ENCODE results near the gene SFXN1. TPM values are rescaled to one million over a fixed set of nuclear protein-coding genes. Genes with fewer than 3 reads are reported as not detected.
A peak's percentile ranks its signal among the peaks of the same experiment; 100 is the strongest.

The SFXN1 gene
- total and polyA plus RNA-seq, 12 donors: 14.3 to 39.6 (median 32.5) TPM

DNA sequence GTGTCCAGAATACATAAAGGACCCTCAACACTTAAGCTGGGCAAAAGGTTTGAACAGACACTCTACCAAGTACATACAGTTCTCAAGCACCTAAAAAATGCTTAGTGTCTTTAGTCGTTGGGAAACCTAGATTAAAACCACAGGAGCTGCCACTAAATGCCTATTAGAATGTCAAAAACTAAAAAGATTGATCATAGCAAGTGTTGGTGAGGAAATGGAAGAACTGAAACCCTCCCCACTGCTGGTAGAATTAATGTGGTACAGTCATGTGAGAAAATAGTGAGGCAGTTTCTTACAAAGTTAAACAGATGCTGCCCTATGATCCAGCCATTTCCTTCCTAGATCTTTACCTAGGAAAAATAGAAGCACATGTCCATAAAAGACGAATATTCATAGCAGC, 40.6 kb downstream of the SFXN1 start:
- peaks cover 0 to 10% (median 0%) of the 10 kb centered on the region in 11 donors for H3K9me3 ChIP-seq
- H3K4me3 ChIP-seq: no peak overlapping the region
- H3K27ac ChIP-seq: no peak overlapping the region
- peaks cover 0 to 100% (median 57%) of the 10 kb centered on the region in 9 donors for H3K36me3 ChIP-seq
- H3K27me3 ChIP-seq: no peaks in the 10 kb centered on the region
- DNase-seq: no peak
- no peak for ATAC-seq
- WGBS, 2 donors: 95% methylated on average over 2 of the region's 2 CpGs
- intact Hi-C loops (cut with DNase I): no loop called here
- TF ChIP-seq, protein P1, sequence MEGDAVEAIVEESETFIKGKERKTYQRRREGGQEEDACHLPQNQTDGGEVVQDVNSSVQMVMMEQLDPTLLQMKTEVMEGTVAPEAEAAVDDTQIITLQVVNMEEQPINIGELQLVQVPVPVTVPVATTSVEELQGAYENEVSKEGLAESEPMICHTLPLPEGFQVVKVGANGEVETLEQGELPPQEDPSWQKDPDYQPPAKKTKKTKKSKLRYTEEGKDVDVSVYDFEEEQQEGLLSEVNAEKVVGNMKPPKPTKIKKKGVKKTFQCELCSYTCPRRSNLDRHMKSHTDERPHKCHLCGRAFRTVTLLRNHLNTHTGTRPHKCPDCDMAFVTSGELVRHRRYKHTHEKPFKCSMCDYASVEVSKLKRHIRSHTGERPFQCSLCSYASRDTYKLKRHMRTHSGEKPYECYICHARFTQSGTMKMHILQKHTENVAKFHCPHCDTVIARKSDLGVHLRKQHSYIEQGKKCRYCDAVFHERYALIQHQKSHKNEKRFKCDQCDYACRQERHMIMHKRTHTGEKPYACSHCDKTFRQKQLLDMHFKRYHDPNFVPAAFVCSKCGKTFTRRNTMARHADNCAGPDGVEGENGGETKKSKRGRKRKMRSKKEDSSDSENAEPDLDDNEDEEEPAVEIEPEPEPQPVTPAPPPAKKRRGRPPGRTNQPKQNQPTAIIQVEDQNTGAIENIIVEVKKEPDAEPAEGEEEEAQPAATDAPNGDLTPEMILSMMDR (IDR thresholded peaks at IDR 0.05): no peak
- H3K4me1 ChIP-seq: peaks cover 0 to 6% (median 0%) of the 10 kb centered on the region in 9 donors

DNA sequence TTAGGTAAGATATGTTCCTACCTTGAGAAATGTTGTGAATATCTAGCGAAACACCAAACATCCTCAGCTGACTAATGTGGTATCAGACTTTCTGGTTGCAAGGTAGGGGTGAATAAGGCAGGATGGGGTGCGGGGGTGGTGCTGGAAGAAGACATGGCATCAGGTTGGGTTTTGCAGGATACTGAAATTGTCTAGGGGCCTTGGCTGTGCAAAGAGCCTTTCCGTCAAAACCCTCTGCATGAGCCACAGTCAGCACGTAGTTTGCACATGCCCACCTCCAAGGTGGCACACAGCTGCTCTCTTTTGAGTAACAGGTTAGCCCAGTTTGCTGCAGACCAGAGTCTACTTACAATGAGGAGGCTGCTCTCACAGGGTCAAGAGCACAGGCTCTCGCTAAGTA, 42.0 kb downstream of the SFXN1 start:
- TF ChIP-seq, protein P1 (IDR thresholded peaks at IDR 0.05): no peak
- Histone ChIP-seq H3K36me3 (peaks cover 0 to 99% (median 53%) of the 10 kb centered on the region in 9 donors), H3K4me1 (peaks cover 0 to 6% (median 0%) of the 10 kb centered on the region in 9 donors), H3K9me3 (peaks cover 0 to 10% (median 0%) of the 10 kb centered on the region in 11 donors), H3K27me3 (no peaks in the 10 kb centered on the region), H3K27ac (peak overlapping the region in 1 of 10 donors; percentile 23), H3K4me3 (no peak overlapping the region)
- DNase-seq (no peak), ATAC-seq (peak in 1 of 8 donors; percentile 22)
- 94 to 97% methylated on average over 5 of the region's 5 CpGs for WGBS, 2 donors
- intact Hi-C loops (cut with DNase I): no loop called here

DNA sequence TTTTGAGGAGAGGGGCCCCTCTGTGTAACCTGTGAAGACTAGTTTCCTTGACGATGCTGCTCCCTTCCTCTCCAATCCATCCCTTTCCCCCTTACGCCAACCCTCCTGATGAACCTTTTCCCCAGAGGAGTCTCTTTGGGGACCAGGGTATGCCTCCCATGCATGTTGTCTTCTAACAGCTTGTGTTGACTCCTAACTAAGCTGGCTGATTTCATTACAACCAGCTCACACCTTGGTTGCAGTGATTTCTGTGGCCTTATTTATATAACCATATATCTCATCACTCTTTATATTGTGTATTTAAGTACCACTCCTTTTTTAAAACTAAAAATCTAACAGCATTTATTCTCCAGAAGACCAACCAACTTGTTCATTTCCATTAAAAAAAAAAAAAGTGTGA, 42.5 kb downstream of the SFXN1 start:
- 91 to 98% methylated on average over 2 of the region's 2 CpGs for WGBS, 2 donors
- no peak for DNase-seq

DNA sequence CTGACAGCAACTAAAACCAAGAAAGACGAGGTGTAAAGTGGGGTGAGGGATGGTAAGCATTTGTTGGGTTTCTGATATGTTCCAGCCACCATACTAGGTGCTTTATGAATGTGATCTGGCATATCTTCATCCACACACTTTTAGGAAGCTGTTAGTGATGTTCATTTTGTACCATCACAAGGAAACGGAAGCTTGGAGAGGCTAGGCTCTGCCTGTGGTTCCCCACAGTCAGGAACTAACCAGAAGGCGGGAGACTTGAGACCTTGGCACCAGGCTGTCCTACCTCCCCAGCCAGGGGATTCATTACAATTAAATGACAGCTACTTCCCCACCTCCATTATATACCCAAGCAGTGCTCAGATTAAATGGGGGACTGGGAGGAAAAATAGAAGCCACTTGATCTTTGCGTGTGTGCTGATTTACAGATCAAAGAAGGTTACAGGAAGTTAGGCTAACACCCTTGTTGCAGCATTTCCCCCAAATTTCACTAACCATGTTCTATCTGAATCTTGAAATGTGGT, 43.0 kb downstream of the SFXN1 start:
- Histone ChIP-seq H3K4me1 (peaks cover 0 to 6% (median 0%) of the 10 kb centered on the region in 9 donors), H3K27ac (no peak overlapping the region), H3K9me3 (peaks cover 0 to 10% (median 0%) of the 10 kb centered on the region in 11 donors), H3K36me3 (peaks cover 0 to 99% (median 57%) of the 10 kb centered on the region in 9 donors), H3K4me3 (no peak overlapping the region), H3K27me3 (no peaks in the 10 kb centered on the region)
- 93% methylated on average over 4 of the region's 4 CpGs for WGBS, 2 donors
- TF ChIP-seq, protein P1 (IDR thresholded peaks at IDR 0.05): no peak
- intact Hi-C loops (cut with DNase I): no loop called here
- ATAC-seq (no peak), DNase-seq (no peak)

More for the DNA sequence above, 42.5 kb downstream of the SFXN1 start:
- TF ChIP-seq, protein P1 (IDR thresholded peaks at IDR 0.05): no peak
- Histone ChIP-seq H3K27ac (peak overlapping the region in 1 of 10 donors; percentile 23), H3K4me3 (no peak overlapping the region), H3K9me3 (peaks cover 0 to 10% (median 0%) of the 10 kb centered on the region in 11 donors), H3K36me3 (peaks cover 0 to 99% (median 53%) of the 10 kb centered on the region in 9 donors), H3K27me3 (no peaks in the 10 kb centered on the region), H3K4me1 (peaks cover 0 to 6% (median 0%) of the 10 kb centered on the region in 9 donors)
- ATAC-seq: no peak
- intact Hi-C loops (cut with DNase I): no loop called here
